Liver (tissue), 9 donors: Measurements from ENCODE around the gene TTC34. TPM values are rescaled to one million over a fixed set of nuclear protein-coding genes. Genes with fewer than 3 reads are reported as not detected.

Experiments
- DNase-seq: peaks from one replicate; pipeline ENCODE4 v3.0.0-alpha.2; 2017; ENCODE audit warnings: low spot score
- H3K27ac ChIP-seq, 2 donors: one replicate each; pipeline ENCODE4 v1.7.0; 2013; ENCODE audit warnings: inconsistent platforms in 2 of 2, low read length in 2 of 2, control low read depth in 1 of 2, low read depth in 1 of 2, mild to moderate bottlenecking in 1 of 2
- H3K27me3 ChIP-seq, 4 donors: one replicate each; pipeline versions ENCODE4 v1.6.1 to v1.7.0; 2013; ENCODE audit warnings: low read length in 3 of 4, inconsistent platforms in 1 of 4, mild to moderate bottlenecking in 1 of 4, moderate library complexity in 1 of 4; ENCODE audit not compliant: control insufficient read depth in 4 of 4, insufficient read depth in 4 of 4
- H3K36me3 ChIP-seq, 4 donors: one replicate each; pipeline versions ENCODE4 v1.6.1 to v1.7.0; 2013; ENCODE audit warnings: low read length in 3 of 4, mild to moderate bottlenecking in 3 of 4, low read depth in 1 of 4, moderate library complexity in 1 of 4; ENCODE audit not compliant: control insufficient read depth in 4 of 4, insufficient read depth in 3 of 4
- H3K4me1 ChIP-seq, 4 donors: one replicate each; pipeline versions ENCODE4 v1.6.1 to v1.7.0; 2013; ENCODE audit warnings: low read length in 3 of 4, mild to moderate bottlenecking in 3 of 4, moderate library complexity in 1 of 4; ENCODE audit not compliant: control insufficient read depth in 4 of 4, insufficient read depth in 4 of 4
- H3K4me3 ChIP-seq, 3 donors: one replicate each; pipeline versions ENCODE4 v1.6.1 to v1.7.0; 2013; ENCODE audit warnings: low read length in 3 of 3, control low read depth in 1 of 3, low read depth in 1 of 3, mild to moderate bottlenecking in 1 of 3
- H3K9ac ChIP-seq, 2 donors: one replicate each; pipeline ENCODE4 v1.7.0; 2013; ENCODE audit warnings: low read length in 2 of 2, mild to moderate bottlenecking in 2 of 2, moderate library complexity in 2 of 2, control low read depth in 1 of 2, low read depth in 1 of 2
- H3K9me3 ChIP-seq, 4 donors: one replicate each; pipeline versions ENCODE4 v1.6.1 to v1.7.0; 2013; ENCODE audit warnings: low read length in 3 of 4; ENCODE audit not compliant: control insufficient read depth in 4 of 4
- EGR1 ChIP-seq, 2 donors: IDR thresholded peaks; 2 replicates each; pipeline ENCODE4 v1.6.1; 2016 to 2018; ENCODE audit warnings: antibody characterized with exemption in 2 of 2, low read depth in 2 of 2
- FOXA1 ChIP-seq: IDR thresholded peaks from 2 replicates; pipeline ENCODE4 v1.6.1; 2016; ENCODE audit warnings: antibody characterized with exemption
- FOXA2 ChIP-seq: IDR thresholded peaks from 2 replicates; pipeline ENCODE4 v1.6.1; 2016; ENCODE audit warnings: antibody characterized with exemption
- GABPA ChIP-seq, 2 donors: IDR thresholded peaks in 1 of 2; conservative IDR thresholded peaks in 1 of 2; 2 replicates each; pipeline ENCODE4 v1.6.1; 2016; ENCODE audit warnings: antibody characterized with exemption in 2 of 2, mild to moderate bottlenecking in 1 of 2, moderate library complexity in 1 of 2
- HNF4A ChIP-seq, 2 donors: conservative IDR thresholded peaks; 2 replicates each; pipeline ENCODE4 v1.6.1; 2016; ENCODE audit warnings: antibody characterized with exemption in 2 of 2, mild to moderate bottlenecking in 2 of 2
- JUND ChIP-seq, 2 donors: IDR thresholded peaks; 2 replicates each; pipeline ENCODE4 v1.6.1; 2016; ENCODE audit warnings: antibody characterized with exemption in 2 of 2
- RAD21 ChIP-seq, 2 donors: IDR thresholded peaks; 2 replicates each; pipeline ENCODE4 v1.6.1; 2016; ENCODE audit warnings: antibody characterized with exemption in 2 of 2, mild to moderate bottlenecking in 2 of 2
- RXRA ChIP-seq, 2 donors: IDR thresholded peaks; 2 replicates each; pipeline ENCODE4 v1.6.1; 2017 to 2018; ENCODE audit warnings: antibody characterized with exemption in 2 of 2, mild to moderate bottlenecking in 1 of 2
- SP1 ChIP-seq: IDR thresholded peaks from 2 replicates; pipeline ENCODE4 v1.6.1; 2018; ENCODE audit warnings: antibody characterized with exemption, mild to moderate bottlenecking
- TAF1 ChIP-seq: conservative IDR thresholded peaks from 2 replicates; pipeline ENCODE4 v1.6.1; 2016; ENCODE audit warnings: antibody characterized with exemption, mild to moderate bottlenecking
- YY1 ChIP-seq: IDR thresholded peaks from 2 replicates; pipeline ENCODE4 v1.6.1; 2016; ENCODE audit warnings: antibody characterized with exemption, mild to moderate bottlenecking
- ZBTB33 ChIP-seq: IDR thresholded peaks from 2 replicates; pipeline ENCODE4 v1.6.1; 2016; ENCODE audit warnings: antibody characterized with exemption
- WGBS: extraction: QIAGEN DNeasy Blood & Tissue Kit; methylation state at CpG from one replicate; pipeline ENCODE4 v1.1.7; 2013; 5-methylcytosine and 5-hydroxymethylcytosine counted together
- polyA plus RNA-seq, 2 donors: library from polyadenylated mRNA; stranded (reverse) in 1 of 2; unstranded in 1 of 2; fragments of 200-250 nt in 1 of 2; fragments of >200 nt in 1 of 2; fragmentation: Nextera tagmentation in 1 of 2; extraction: Ambion mirVana in 1 of 2; gene quantifications; one replicate each; pipeline versions ENCODE4 v1.2.1 to v1.2.3, GENCODE V29; 2013 to 2015
- total RNA-seq, 2 donors: library from RNA; depleted of rRNA; stranded (reverse); fragments of >200 nt; gene quantifications; one replicate each; pipeline ENCODE4 v1.2.3, GENCODE V29; 2014
- TF ChIP-seq, protein P1 (sequence below): IDR thresholded peaks from 2 replicates; pipeline ENCODE4 v1.6.1; 2016; ENCODE audit warnings: antibody characterized with exemption
- donor health status: healthy.
- donor health status: healthy.
- donor health status: healthy.
- donor health status: healthy.
- donor health status: healthy.

TTC34 gene
- total RNA-seq = under 1 TPM in 1 of 2 donors, not detected in 1; 0.25 TPM
- under 1 TPM; 0.01 to 0.08 TPM for polyA plus RNA-seq

- TF ChIP-seq EGR1 (IDR thresholded peaks at IDR 0.05; ENCODE audit: low read depth in 2 of 2) (no peak), RAD21 (IDR thresholded peaks at IDR 0.05) (peak in 1 of 2 donors; percentile 51)
- Histone ChIP-seq H3K27me3 (peaks cover 0 to 2% (median 0%) of the 10 kb centered on the region in 4 donors), H3K4me3 (no peak within 1 kb of the TSS), H3K9ac (no peak within 1 kb of the TSS), H3K27ac (no peak within 1 kb of the TSS), H3K36me3 (no peaks in the 10 kb centered on the region), H3K4me1 (no peaks in the 10 kb centered on the region), H3K9me3 (no peaks in the 10 kb centered on the region)
- no peak for DNase-seq
- WGBS = 29% methylated on average over 21 of the region's 21 CpGs
These were observed at the start of gene TTC34 for GRCh38 chr1:2801535-2802291. Gene TTC34 (minus strand): TSS chr1:2801693. CDS start chr1:2800827, 866 bp downstream.

DNA sequence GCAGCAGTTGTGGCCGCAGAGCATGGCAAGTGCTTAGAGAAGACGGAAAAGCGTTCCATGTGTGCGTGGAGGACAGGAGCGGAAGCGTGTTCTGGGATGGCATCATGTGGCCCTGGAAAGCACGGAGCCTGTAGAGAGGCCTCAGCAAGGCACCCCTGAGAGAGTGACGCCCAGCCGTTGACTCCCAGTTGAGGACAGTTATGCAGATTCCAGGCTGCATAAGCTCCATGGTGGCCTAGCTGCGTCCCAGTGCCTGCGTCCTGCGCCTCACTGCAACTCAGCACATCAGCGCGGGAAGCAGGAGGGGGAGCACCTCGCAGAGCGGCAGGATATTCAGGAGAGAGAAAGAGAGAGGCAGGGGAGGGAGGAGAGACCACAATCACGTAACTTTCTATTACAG, 49.0 kb upstream of the TTC34 start:
- H3K4me1 ChIP-seq = no peaks in the 10 kb centered on the region
- WGBS = 58% methylated on average over 17 of the region's 17 CpGs
- no peak for DNase-seq

DNA sequence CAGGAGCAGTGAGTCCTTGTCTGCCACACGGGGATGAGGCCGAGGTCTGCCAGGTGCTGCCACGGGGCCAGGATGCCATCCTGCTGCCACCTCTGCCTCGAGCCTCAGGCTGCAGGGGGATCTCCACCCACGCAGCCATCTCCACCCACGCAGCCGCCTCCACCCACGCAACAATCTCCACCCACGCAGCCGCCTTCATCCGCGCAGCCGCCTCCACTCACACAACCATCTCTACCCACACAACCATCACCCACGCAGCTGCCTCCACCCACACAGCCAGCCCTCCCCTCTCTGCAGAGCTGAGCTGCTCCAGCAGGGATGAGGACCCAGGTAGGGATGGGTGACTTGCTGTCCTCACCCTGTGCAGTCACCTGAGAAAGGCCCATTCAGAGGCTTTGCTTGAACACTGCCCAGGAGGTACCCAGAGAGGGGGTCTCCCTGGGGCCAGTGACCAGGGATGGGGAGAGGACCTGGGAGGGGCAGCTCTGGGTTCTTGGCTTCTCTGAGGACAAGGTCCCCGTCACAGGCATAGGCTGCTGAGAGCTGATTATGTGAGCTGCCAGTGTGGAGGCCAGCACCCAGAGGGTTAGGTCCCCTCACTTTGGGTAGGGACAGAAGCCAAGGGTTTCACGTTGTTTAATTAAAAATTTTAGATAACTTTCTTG, 46.6 kb upstream of the TTC34 start:
- WGBS = 71% methylated on average over 16 of the region's 16 CpGs
- no peak for DNase-seq

More for the DNA sequence above, 49.0 kb upstream of the TTC34 start:
- Histone ChIP-seq H3K36me3 (no peaks in the 10 kb centered on the region), H3K4me3 (no peak overlapping the region), H3K9me3 (no peaks in the 10 kb centered on the region), H3K9ac (no peak overlapping the region), H3K27ac (no peak overlapping the region), H3K27me3 (peaks cover 0 to 4% (median 2%) of the 10 kb centered on the region in 4 donors)
- TF ChIP-seq GABPA (IDR thresholded peaks at IDR 0.05 in 1 of 2, conservative IDR thresholded peaks at IDR 0.05 in 1 of 2) (no peak), HNF4A (conservative IDR thresholded peaks at IDR 0.05) (no peak), FOXA2 (no peak), TAF1 (no peak), SP1 (no peak), JUND (IDR thresholded peaks at IDR 0.05) (no peak), RAD21 (IDR thresholded peaks at IDR 0.05) (no peak), ZBTB33 (no peak), YY1 (no peak), RXRA (IDR thresholded peaks at IDR 0.05) (no peak), FOXA1 (no peak)
- TF ChIP-seq, protein P1, sequence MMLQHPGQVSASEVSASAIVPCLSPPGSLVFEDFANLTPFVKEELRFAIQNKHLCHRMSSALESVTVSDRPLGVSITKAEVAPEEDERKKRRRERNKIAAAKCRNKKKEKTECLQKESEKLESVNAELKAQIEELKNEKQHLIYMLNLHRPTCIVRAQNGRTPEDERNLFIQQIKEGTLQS = no peak

More for the DNA sequence above, 46.6 kb upstream of the TTC34 start:
- peaks cover 0 to 4% (median under 1%) of the 10 kb centered on the region in 4 donors for H3K27me3 ChIP-seq
- no peak overlapping the region for H3K9ac ChIP-seq
- H3K9me3 ChIP-seq = peaks cover 0 to 11% (median 2%) of the 10 kb centered on the region in 4 donors
- no peaks in the 10 kb centered on the region for H3K36me3 ChIP-seq
- no peak overlapping the region for H3K27ac ChIP-seq
- no peak overlapping the region for H3K4me3 ChIP-seq
- TF ChIP-seq RAD21 (IDR thresholded peaks at IDR 0.05) = no peak
- TF ChIP-seq TAF1 = no peak
- TF ChIP-seq, protein P1 = no peak
- TF ChIP-seq FOXA2 = no peak
- TF ChIP-seq ZBTB33 = no peak
- no peak for TF ChIP-seq GABPA (IDR thresholded peaks at IDR 0.05 in 1 of 2, conservative IDR thresholded peaks at IDR 0.05 in 1 of 2)
- H3K4me1 ChIP-seq = no peaks in the 10 kb centered on the region
